ENCODE results near the gene IKZF3. TPM values are rescaled to one million over a fixed set of nuclear protein-coding genes. Genes with fewer than 3 reads are reported as not detected.

IKZF3 gene
- total RNA-seq, 1 experiment from 2014 or later, result 0.81 TPM

- POLR2A ChIA-PET, result no interaction called here
Observed at GRCh38 chr17:39894681-39895376, 30.7 kb upstream of the IKZF3 start.

More at GRCh38 chr17:39894681-39895376, 30.7 kb upstream of the IKZF3 start:
- no peaks in the 10 kb centered on the region for H3K4me1 Mint-ChIP-seq
- DNase-seq (ENCODE audit: low spot score) (no peak), ATAC-seq (no peak)
- H3K9me3 Mint-ChIP-seq, result no peaks in the 10 kb centered on the region
- CTCF ChIA-PET, result interaction anchor here (0.6 to 1.9 kb wide), 4 partner anchors 79 to 273 kb away, joined by 3 to 7 read pairs (median 3); partner anchors contain the start of gene PSMD3
- no peak overlapping the region for H3K27ac Mint-ChIP-seq
- H3K4me3 Mint-ChIP-seq, result no peak overlapping the region
- H3K36me3 Mint-ChIP-seq, result no peaks in the 10 kb centered on the region
- H3K27me3 Mint-ChIP-seq (ENCODE audit: low read depth), result peaks cover 10% of the 10 kb centered on the region
- TF ChIP-seq HMGXB4 (CRISPR knock-in tag; IDR thresholded peaks at IDR 0.05) (no peak), CDX4 (CRISPR knock-in tag; IDR thresholded peaks at IDR 0.05; ENCODE audit: borderline replicate concordance) (no peak), ZNF219 (CRISPR knock-in tag; IDR thresholded peaks at IDR 0.05; ENCODE audit: borderline replicate concordance) (no peak), FOXJ3 (CRISPR knock-in tag; IDR thresholded peaks at IDR 0.05; ENCODE audit: borderline replicate concordance) (no peak), GRHL2 (CRISPR knock-in tag; IDR thresholded peaks at IDR 0.05; ENCODE audit: insufficient replicate concordance, severe bottlenecking) (no peak), RELA (CRISPR knock-in tag; IDR thresholded peaks at IDR 0.05; ENCODE audit: borderline replicate concordance) (no peak), ZNF121 (CRISPR knock-in tag; IDR thresholded peaks at IDR 0.05) (no peak), KAT7 (CRISPR knock-in tag; IDR thresholded peaks at IDR 0.05; ENCODE audit: borderline replicate concordance) (no peak), MAX (CRISPR knock-in tag; IDR thresholded peaks at IDR 0.05) (no peak), NFYB (CRISPR knock-in tag; conservative IDR thresholded peaks at IDR 0.05; ENCODE audit: low read depth) (no peak), STAT6 (CRISPR knock-in tag; conservative IDR thresholded peaks at IDR 0.05; ENCODE audit: low read depth) (no peak), E2F5 (CRISPR knock-in tag; IDR thresholded peaks at IDR 0.05) (no peak), ESRRA (CRISPR knock-in tag; IDR thresholded peaks at IDR 0.05; ENCODE audit: borderline replicate concordance) (no peak), ZNF416 (CRISPR knock-in tag; IDR thresholded peaks at IDR 0.05) (no peak), CREB1 (CRISPR knock-in tag; IDR thresholded peaks at IDR 0.05) (no peak), ZSCAN18 (CRISPR knock-in tag; IDR thresholded peaks at IDR 0.05) (no peak), NFE2L1 (CRISPR knock-in tag; IDR thresholded peaks at IDR 0.05) (no peak), ZNF671 (CRISPR knock-in tag; IDR thresholded peaks at IDR 0.05) (no peak)
